GM19438 (cell line): ENCODE measurements around the gene DMD.
"Not testable (repeated sequence)": the region's sequence is repeated elsewhere in the genome, so short reads cannot be mapped to it uniquely, and the experiment has no call there.

ENCODE experiments used
- ATAC-seq: cut with Tn5 transposase; IDR thresholded peaks from one replicate; pipeline ENCODE4 v1.9.1; 2021; ENCODE audit warnings: low read depth; ENCODE audit not compliant: unreplicated experiment

DMD gene

DNA sequence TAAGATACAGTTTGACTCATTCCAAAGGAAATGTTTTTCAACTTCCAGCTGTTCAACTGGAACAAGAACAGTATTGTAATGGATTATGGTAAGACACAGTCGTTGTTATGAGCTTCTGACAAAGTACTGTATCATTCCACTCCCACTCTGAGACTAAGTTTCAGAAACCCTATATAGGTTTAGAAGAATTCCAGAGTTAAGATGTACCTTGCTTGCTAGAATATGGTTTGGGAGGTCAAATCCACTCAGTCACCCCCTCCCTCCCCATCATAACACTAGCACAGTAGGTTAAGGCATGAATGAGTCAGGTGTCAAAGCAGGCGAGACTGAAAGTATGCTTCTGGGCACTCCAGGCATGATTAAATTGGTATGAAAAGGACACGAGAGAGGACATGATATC is 339.7 kb downstream of the DMD start:
- no peak for ATAC-seq

DNA sequence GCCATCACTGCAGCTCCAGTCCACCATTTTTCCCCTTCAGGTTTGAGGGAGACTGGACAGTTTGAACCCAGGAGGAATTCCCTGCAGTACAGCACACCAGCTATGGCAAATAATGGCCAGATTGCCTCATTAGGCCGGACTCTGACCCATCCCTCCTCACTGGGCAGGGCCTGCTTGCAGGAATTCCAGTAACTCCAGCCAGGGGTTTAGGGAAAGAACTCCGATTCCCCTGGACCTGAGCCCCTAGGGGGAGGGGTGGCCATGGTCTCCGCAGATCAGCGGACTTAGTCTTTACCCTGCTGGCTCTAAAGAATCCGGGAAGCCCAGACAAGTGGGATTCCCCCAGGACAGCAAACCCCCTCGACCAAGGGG is 342.8 kb downstream of the DMD start:
- no peak for ATAC-seq

DNA sequence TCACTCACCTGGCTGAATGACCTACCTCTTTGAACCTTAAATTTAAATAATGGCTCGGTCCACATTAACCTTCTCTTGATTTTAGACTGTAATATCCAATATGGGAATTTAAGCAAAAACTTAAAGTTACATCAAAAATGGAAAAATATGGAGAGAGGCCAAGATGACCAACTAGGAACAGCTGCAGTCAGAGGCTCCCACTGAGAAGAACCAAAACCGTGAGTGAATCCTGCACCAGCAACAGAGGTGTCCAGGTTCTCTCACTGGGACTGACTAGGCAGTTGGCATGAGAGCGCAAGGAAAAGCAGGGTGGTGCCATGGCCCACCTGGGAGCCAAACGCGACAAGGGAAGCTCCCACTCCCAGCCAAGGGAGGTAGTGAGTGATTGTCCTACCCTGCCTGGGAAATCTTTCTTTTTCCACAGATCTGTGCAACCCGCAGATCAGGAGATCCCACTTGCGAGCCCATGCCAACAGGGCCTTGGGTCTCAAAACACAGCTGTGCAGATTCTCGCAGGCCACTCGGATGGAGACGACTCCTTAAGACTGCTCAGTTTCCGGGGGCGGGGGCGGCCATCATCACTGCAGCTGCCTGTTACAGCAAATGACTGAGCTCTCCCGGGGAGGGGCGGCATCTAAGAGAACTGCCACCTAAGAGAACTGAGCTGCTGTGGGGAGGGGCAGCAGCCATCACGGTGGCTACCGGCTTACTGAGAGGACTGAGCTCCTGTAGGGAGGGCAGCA is 343.4 kb downstream of the DMD start:
- ATAC-seq = no peak

DNA sequence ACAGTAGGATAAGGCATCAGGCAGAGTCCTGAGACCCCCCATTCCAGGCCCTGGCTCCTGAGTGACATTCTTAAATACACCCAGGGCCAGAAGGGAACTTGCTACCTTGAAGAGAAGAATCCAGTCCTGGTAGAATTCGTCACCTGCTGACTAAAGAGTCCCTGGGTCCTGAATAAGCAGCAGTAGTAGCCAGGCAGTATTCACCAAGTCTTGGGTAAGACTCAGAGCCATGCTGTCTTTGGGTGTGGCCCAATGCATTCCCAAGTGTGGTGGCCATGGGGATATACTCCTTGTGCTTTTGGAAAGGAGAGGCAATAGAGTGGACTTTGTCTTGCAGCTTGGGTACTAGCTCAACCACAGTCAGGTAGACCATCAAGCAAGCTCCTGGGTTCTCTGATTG is 359.1 kb downstream of the DMD start:
- no peak for ATAC-seq

DNA sequence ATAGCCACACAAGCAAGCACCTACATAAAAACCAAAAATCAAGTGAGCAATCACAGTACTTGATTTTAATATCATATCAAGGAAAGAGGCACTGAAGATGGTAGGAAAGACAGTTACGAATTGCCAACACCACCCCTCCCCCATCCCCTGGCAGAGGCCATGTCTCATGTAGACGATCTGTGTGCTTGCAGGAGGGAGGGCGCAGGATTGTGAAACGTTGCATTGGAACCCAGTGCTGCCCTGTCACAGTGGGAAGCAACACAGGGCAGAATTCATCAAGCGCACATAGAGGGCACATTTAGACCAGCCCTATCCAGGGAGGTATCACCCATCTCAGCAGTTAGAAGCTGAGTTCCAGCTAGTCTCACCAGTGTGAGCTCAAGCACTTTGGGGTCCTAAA is 359.8 kb downstream of the DMD start:
- no peak for ATAC-seq

DNA sequence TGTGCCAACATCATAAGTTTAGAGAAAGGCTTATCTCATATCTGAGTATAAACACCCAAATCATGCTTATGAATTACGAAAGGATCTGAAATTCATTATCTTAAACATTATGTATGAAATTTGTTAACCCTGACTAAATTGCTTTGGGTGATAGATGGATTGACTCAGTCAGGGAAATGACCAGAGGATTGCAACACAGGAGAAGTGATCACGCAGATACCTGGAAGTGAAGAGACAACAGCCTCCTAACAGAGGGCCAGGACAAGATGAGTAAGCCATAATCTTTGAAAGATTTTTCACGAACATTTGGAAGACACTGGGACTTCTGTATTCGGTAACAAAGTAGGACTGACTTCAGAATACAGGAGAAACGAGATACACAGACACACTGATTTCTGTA is 363.4 kb downstream of the DMD start:
- ATAC-seq = no peak

DNA sequence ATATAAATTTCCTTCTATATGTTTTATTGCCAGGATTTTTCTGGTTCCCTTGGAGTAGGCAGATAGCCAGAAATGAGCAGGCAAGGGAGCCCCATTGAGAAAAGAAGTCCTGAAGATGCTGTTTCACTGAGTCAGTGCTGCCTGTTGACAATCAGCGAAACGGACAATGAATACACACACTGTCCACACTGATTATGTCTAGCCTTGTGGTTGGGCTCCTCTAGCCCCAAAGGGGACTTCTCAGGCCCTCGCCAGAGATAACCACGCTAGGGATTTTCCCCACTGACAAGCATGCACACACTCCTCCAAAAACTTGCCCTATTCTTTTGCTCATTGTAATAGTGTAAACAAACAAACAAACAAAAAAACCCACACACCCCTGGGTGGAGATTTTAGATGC is 369.3 kb downstream of the DMD start:
- no peak for ATAC-seq

DNA sequence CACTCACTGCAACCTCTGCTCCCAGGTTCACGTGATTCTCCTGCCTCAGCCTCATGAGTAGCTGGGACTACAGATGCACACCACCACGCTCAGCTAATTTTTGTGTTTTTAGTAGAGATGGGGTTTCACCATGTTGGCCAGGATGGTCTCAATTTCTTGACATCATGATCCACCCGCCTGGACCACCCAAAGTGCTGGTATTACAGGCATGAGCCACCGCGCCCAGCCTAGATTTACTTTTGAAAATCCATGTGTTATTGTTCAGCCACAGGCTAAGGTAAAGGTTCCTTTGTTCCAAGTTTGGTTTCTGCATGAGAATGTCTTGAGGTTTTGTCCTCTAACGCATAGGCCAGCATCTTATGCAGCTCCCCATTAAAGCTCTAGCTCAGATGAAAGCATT is 371.6 kb downstream of the DMD start:
- ATAC-seq = no peak

DNA sequence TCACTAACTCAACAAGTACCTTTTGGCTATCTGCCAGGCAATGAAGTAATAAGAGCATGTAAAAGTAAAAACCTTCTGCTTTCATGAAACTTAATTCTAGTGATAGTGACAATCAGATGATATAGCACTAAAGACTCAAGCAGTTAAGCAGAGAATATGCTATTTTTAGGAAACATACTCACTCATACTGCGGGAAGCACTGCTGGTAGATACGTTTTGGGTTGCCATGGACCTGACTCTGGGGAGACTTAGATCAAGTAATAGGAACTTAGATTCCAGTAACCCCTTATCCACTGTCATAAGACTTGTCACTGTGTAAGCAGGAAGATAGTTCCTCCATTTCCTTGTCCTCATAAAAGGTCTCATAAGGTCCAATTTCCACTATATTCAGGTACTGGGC is 386.3 kb downstream of the DMD start:
- no peak for ATAC-seq

DNA sequence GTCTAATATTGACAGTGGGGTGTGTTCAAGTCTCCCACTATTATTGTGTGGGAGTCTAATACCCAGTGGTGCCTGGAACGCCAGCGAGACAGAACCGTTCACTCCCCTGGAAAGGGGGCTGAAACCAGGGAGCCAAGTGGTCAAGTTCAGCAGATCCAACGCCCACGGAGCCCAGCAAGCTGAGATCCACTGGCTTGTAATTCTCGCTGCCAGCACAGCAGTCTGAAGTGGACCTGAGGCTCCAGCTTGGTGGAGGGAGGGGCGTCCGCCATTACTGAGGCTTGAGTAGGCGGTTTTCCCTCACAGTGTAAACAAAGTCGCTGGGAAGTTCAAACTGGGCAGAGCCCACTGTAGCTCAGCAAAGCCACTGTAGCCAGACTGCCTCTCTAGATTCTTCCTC is 407.3 kb downstream of the DMD start:
- no peak for ATAC-seq

DNA sequence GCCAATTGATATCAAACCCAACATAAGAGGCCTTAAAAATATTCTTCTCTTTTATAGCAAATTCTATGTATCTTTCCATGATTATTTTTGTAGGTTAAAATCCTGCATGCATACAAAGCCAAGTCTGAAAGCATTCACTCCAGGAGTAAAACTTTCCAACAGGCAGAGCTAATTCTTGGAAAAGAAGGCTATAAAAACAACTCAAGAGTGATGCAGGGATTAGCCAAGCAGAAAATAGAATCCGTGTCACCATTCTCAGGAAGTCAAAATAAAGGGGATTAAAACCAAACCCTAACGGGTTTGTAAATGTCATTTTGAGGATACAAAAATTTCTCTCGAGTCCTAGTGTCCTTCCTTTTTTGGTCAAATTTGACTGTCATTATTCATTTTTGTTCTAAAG is 412.4 kb downstream of the DMD start:
- ATAC-seq = no peak

DNA sequence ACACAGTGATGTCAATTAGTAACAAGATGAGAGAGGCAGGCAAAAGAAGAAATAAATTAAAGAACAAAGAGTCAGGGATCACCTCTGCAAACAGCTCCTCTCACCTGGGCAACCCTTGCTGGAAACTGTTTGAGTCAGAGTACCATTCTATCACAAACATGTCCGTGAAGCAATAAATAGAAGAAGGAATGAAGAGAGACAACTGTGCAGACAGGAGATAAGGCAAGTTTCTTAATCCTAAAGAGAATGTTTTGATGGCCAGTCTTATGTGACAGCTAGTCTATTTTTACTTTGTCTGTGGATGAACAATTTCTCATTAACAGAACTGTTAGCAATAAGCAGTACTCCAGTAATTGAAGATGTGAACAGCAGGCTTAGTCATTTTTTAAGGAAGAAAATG is 422.4 kb downstream of the DMD start:
- ATAC-seq = no peak

DNA sequence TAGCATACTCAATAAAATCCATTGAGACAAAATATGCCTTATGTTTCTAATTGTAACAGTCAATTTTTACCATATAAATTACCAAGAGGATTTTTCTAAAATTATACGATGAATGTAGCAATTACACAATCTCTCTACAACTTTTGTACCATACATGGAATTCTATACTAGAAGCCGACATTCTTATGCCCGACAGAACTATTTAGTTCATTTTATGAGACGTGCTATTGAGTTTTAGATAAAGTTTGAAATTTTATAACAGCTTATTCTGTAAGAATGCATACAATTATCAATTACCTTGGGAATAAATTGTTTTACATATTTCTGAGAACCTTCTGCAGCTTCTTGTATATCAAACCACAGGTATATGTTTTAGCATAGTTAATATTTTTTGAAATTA is 431.2 kb downstream of the DMD start:
- ATAC-seq = no peak

DNA sequence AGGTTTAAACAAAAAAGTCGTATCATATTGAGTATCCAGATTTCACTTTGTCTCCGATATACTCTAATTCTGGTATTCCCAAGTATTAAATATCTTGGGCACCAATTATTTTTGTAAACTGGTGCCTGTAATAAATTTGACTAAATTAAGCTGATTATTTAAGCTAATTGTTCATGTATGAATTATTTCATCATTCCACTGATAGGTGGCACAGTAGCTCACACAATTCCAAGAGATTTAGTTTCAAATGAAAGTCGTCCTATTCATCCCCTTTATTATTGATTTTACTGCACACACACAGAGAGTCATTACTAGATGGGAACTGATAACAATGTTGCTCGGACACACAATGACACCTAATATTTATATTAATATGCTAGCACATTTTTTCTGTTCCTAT is 432.4 kb downstream of the DMD start:
- no peak for ATAC-seq

DNA sequence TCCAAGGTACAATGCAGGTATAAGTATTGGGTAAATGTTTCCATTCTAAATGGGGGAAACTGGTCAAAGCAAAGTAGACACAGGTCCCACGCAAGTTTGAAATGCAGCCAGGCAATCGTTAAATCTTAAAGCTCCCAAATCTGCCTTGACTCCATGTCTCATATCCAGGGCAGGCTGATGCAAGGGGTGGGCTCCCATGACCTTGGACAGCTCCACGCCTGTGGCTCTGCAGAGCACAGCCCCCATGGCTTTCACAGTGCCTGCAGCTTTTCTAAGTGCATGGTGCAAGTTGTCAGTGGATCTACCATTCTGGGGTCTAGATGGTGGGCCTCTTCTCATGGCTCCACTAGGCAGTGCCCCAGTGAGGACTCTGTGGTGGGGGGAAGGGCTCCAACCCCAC is 436.4 kb downstream of the DMD start:
- no peak for ATAC-seq

DNA sequence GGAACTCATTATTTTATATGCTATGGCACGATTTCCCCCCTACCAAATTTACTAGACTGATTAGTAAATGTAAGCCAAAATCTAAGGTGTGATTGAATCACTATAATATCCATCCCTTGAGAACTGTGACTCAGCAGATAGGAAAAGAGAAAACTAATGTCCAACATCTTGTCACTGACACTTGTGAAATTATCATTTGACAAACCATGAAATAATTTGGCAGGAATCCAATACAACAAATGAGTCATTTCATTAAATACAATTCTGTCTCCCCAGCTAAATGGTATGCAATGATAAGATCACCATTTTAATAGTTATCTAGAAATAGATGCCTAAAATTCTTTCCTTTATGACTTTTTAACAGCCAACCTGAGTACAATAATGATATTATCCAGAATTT is 462.3 kb downstream of the DMD start:
- ATAC-seq = no peak

DNA sequence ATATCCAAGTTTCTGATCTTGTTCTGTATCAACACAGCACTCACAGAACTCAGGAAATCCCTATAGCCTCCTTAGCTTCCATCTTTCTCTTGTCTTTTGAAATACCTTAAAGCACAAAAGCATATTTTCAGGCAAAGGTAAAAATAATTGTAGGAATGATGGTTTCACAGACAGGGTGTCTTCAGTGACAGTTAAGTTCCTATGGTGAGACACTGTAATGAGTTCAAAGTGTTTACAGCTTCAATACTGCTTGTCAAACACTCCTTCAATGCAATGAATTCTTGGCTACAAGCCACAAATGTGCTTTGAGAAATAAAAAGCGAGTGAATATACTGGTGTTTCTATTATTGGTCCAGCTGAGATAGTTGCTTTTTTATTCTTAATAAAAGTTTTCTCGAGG is 466.0 kb downstream of the DMD start:
- ATAC-seq = no peak

DNA sequence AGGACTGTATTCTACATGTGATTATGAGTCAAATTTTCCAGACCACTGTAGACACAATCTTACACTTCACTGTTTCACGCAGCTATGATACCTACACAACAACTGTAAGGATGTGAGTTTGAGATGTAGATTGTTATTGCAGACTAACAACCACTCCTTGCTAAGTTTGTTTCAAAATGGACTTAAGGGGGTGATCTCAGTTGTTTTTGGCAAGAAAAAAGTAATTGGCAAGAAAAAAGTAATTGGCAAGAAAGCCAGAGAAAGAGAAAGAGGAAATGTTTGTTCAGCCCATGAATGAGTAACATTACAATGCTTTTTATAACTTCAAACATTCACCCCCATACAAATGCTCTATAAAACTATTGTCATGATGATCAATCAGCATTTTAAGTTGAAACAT is 466.4 kb downstream of the DMD start:
- no peak for ATAC-seq

DNA sequence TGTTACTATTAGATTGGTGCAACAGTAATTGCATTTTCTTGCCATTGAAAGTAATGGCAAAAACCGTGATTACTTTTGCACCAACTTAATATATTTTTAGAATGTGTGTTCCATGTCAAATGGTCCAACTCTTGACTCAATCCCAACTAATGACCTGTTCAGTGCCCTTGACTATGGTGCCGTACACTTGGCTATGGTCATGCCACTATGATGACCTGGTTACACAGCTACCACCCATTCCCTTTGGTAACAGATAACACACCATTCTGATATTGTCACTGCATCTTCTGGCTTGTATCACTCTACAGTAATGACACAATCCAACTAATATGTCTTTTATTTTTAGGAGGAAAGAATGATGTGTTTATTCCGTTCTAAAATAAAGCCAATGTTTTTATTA is 469.4 kb downstream of the DMD start:
- ATAC-seq = no peak

DNA sequence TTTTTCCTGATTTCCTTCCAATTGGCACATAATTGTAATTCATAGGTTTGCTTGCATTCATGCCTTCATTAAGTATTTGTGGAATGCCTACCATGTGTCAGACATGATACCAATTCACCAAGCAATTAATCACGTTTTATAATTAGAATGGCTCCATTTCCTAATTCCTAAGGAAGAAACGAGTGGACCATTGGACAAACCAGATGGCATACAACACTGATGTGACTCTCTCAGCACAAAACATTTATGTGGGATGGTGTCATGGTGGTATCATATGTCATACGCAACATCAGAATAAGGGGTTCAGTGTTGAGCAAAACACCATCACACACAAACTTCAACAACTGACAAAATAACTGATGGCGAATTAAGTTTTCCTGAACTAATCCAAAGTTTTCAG is 502.8 kb downstream of the DMD start:
- no peak for ATAC-seq

DNA sequence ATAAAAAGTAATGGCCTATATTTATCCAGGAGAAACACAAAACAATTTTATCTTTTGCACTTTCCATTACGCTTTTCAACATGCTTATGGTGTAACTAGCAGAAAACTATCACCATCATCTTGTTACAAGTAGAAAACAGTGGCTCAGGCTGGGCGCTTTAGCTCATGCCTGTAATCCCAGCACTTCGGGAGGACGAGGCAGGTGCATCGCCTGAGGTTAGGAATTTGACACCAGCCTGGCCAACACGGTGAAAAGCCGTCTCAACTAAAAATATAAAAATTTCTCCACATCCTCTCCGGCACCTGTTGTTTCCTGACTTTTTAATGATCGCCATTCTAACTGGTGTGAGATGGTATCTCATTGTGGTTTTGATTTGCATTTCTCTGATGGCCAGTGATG is 506.0 kb downstream of the DMD start:
- not testable (repeated sequence) for ATAC-seq

DNA sequence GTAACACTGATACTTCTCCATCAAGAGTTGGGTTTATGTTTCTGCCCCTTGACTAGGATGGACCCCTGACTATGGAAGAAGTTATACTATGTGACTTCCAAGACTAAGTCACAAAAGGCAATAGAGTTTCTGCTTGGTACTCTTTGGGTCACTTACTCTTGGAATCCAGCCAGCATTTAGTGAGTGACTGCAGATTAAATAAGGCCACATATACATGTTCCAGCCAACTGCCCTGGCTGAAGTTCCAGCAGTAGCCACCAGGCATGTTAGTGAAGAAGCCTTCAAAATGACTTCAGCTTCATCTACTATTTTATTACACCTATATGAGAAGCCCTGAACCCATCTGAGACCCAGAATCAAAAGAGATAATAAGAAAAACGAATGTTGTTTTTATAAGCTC is 524.0 kb downstream of the DMD start:
- no peak for ATAC-seq

DNA sequence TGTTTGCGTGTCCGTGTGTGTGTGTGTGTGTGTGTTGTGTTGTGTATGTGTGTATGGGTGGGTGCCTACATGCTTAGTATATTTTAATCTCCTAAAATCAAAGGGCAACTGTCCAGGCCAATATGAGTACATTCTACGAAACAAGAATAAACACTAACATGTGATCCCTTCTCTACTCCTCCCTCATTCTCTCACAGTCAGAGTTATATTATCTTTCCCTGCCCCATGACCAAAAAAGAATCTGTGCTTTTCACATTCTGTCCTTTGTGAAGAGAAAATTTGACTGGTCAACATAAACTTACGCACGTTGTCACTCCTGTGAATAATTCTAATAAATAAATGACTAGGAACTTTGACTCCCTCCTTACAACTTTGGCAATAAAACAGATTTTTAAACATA is 532.9 kb downstream of the DMD start:
- ATAC-seq = no peak
